Islet precursor cell (in vitro differentiated cells): Measurements from ENCODE around the gene SASH1.
A peak's percentile ranks its signal among the peaks of the same experiment; 100 is the strongest.
"Not testable (repeated sequence)": the region's sequence is repeated elsewhere in the genome, so short reads cannot be mapped to it uniquely, and the experiment has no call there.

Source experiments
- DNase-seq: peaks from one replicate; pipeline ENCODE4 v3.0.0-alpha.2; 2018

The SASH1 gene

GRCh38 chr6:148329596-148330381 is 12.8 kb upstream of the SASH1 start:
- no peak for DNase-seq

- no peak for DNase-seq
Measured at GRCh38 chr6:148332088-148332487, 10.6 kb upstream of the SASH1 start.

GRCh38 chr6:148336901-148337300 is 5.7 kb upstream of the SASH1 start:
- no peak for DNase-seq

GRCh38 chr6:148339766-148340165 is 2.9 kb upstream of the SASH1 start:
- DNase-seq: no peak

GRCh38 chr6:148340586-148341297 is 1.9 kb upstream of the SASH1 start:
- DNase-seq: no peak

- no peak for DNase-seq
Measured at GRCh38 chr6:148342100-148342349, 613 bp upstream of the SASH1 start.

GRCh38 chr6:148343047-148343782 is 577 bp downstream of the SASH1 start:
- no peak for DNase-seq

- peak; percentile 56 for DNase-seq
Measured at GRCh38 chr6:148345176-148345575, 2.5 kb downstream of the SASH1 start.

GRCh38 chr6:148345578-148345977 is 2.9 kb downstream of the SASH1 start:
- no peak for DNase-seq

- DNase-seq: no peak
Measured at GRCh38 chr6:148346681-148347440, 4.2 kb downstream of the SASH1 start.

GRCh38 chr6:148347441-148348054 is 4.9 kb downstream of the SASH1 start:
- DNase-seq: no peak

- no peak for DNase-seq
Measured at GRCh38 chr6:148348335-148348734, 5.7 kb downstream of the SASH1 start.

GRCh38 chr6:148348778-148349177 is 6.1 kb downstream of the SASH1 start:
- peak; percentile 70 for DNase-seq

- peak; percentile 72 for DNase-seq
Measured at GRCh38 chr6:148349466-148349865, 6.8 kb downstream of the SASH1 start.

- no peak for DNase-seq
Measured at GRCh38 chr6:148351309-148351708, 8.7 kb downstream of the SASH1 start.

GRCh38 chr6:148352421-148352820 is 9.8 kb downstream of the SASH1 start:
- DNase-seq: not testable (repeated sequence)

- no peak for DNase-seq
Measured at GRCh38 chr6:148358196-148358785, 15.7 kb downstream of the SASH1 start.

- DNase-seq: no peak
Measured at GRCh38 chr6:148359228-148359627, 16.6 kb downstream of the SASH1 start.

- DNase-seq: no peak
Measured at GRCh38 chr6:148364056-148364824, 21.6 kb downstream of the SASH1 start.

GRCh38 chr6:148365041-148365440 is 22.4 kb downstream of the SASH1 start:
- DNase-seq: no peak

GRCh38 chr6:148367411-148368024 is 24.9 kb downstream of the SASH1 start:
- DNase-seq: peak; percentile 79
